Diencephalon (tissue), 1 donor: Measurements from ENCODE around the gene PNPLA8. TPM values are rescaled to one million over a fixed set of nuclear protein-coding genes. Genes with fewer than 3 reads are reported as not detected.

Source experiments
- total RNA-seq: library from RNA; depleted of rRNA; stranded (reverse); fragments of >200 nt; gene quantifications from one replicate; pipeline ENCODE4 v1.2.3, GENCODE V29; 2014

The PNPLA8 gene
- 81.4 TPM for total RNA-seq

GRCh38 chr7:108525985-108526767 lies at the start of gene PNPLA8:
PNPLA8 (minus strand) TSS chr7:108526135; CDS start chr7:108515491, 10,644 bp downstream.

GRCh38 chr7:108569381-108570145 lies 43.6 kb upstream of the PNPLA8 start, which contains the start of the genes DNAJB9 and THAP5:
DNAJB9 (plus strand) TSS chr7:108569874; CDS start chr7:108571727, 1,853 bp downstream.
THAP5 (minus strand) TSS chr7:108569706; CDS start chr7:108569569, 137 bp downstream.

GRCh38 chr7:108455998-108456677 lies 69.8 kb downstream of the PNPLA8 start, which contains the start of gene NRCAM:
NRCAM (minus strand) TSS chr7:108456436; CDS start chr7:108240064, 216,372 bp downstream.

Other genes starting within 250 kb of the PNPLA8 start
- gene NRCAM, start 69.7 kb downstream of the PNPLA8 start, total RNA-seq = 205 TPM
- 60.2 TPM for gene THAP5, start 43.6 kb upstream of the PNPLA8 start, total RNA-seq
- gene DNAJB9, start 43.7 kb upstream of the PNPLA8 start, total RNA-seq = 56.7 TPM